OCI-M2 (cell line): ENCODE data around the gene CDHR4.

Experiments used
- DNase-seq: peaks from one replicate; lab custom pipeline; 2025; ENCODE audit not compliant: unreplicated experiment; lab: John Stamatoyannopoulos, UW

Gene CDHR4

DNA sequence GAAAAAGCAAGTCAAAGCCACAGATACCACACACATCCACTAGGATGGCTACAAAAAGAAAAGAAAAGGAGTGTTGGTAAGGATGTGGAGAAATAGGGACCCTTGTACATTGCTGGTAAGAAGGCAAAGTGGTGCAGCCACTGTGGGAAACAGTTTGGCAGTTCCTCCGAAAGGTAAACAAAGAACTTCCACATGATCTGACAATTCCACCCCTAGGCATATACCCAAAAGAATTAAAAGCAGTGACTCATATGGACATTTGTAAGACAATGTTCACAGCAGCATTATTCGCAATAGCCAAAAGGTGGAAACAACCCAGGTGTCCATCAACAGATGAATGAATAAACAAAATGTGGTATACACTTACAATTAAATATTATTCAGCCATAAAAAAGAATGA is 53.7 kb downstream of the CDHR4 start:
- DNase-seq, result no peak
